HEK293 (cell line): Measurements from ENCODE around the gene BRD1.

Source experiments
- CTCF ChIA-PET: fragments of 350-600 bp; formaldehyde crosslinking; extraction: SDS; loops from one replicate; lab custom pipeline; 2021; ENCODE audit warnings: antibody characterized with exemption; lab: Yijun Ruan, JAX
- POLR2A ChIA-PET: fragments of 300-600 bp; formaldehyde crosslinking; extraction: SDS; loops from one replicate; lab custom pipeline; 2020; ENCODE audit warnings: antibody characterized with exemption, inconsistent platforms; lab: Yijun Ruan, JAX
- H3K27ac ChIP-seq: fragments of 200-500 bp; sonication (Bioruptor generic); 2 replicates; pipeline ENCODE4 v1.5.1; 2014; ENCODE audit warnings: low read depth, low read length, control low read depth, inconsistent platforms; ENCODE audit errors: extremely low read depth
- H3K36me3 ChIP-seq, 2 experiments: fragments of 200-500 bp in 1 of 2; sonication (Bioruptor generic) in 1 of 2; 1 replicate in 1 of 2; 2 replicates in 1 of 2; pipeline ENCODE4 v1.5.1; 2014 to 2017; ENCODE audit warnings: inconsistent platforms in 2 of 2, low read length in 2 of 2; ENCODE audit not compliant: control insufficient read depth in 2 of 2, insufficient read depth in 1 of 2
- H3K4me1 ChIP-seq: fragments of 200-500 bp; sonication (Bioruptor generic); 2 replicates; pipeline ENCODE4 v1.5.1; 2014; ENCODE audit warnings: mild to moderate bottlenecking, low read length, inconsistent platforms; ENCODE audit not compliant: control insufficient read depth, insufficient read depth
- H3K4me3 ChIP-seq: 2 replicates; pipeline ENCODE4 v1.5.1; 2011; ENCODE audit warnings: low read depth, mild to moderate bottlenecking, control low read depth, low read length, moderate library complexity
- H3K9me3 ChIP-seq: fragments of 200-500 bp; sonication (Bioruptor generic); 2 replicates; pipeline ENCODE4 v1.5.1; 2014; ENCODE audit warnings: low read depth, low read length, inconsistent platforms; ENCODE audit not compliant: control insufficient read depth, insufficient read depth
- GLIS1 ChIP-seq: fragments of 450-650 bp; formaldehyde crosslinking; IDR thresholded peaks from 2 replicates; pipeline ENCODE4 v1.5.1; 2016; ENCODE audit warnings: missing biosample characterization, missing genetic modification characterization
- KLF17 ChIP-seq: fragments of 450-650 bp; formaldehyde crosslinking; IDR thresholded peaks from 2 replicates; pipeline ENCODE4 v1.5.1; 2016; ENCODE audit warnings: missing biosample characterization, missing genetic modification characterization
- KLF8 ChIP-seq: fragments of 450-650 bp; formaldehyde crosslinking; IDR thresholded peaks from 2 replicates; pipeline ENCODE4 v1.5.1; 2016; ENCODE audit warnings: missing biosample characterization, missing genetic modification characterization
- KLF9 ChIP-seq: fragments of 450-650 bp; formaldehyde crosslinking; IDR thresholded peaks from 2 replicates; pipeline ENCODE4 v1.5.1; 2016; ENCODE audit warnings: missing biosample characterization, missing genetic modification characterization, low read depth
- PRDM10 ChIP-seq: fragments of 450-650 bp; formaldehyde crosslinking; IDR thresholded peaks from 2 replicates; pipeline ENCODE4 v1.5.1; 2016; ENCODE audit warnings: missing biosample characterization, missing genetic modification characterization
- SETDB1 ChIP-seq: IDR thresholded peaks from one replicate; pipeline ENCODE4 v1.6.1; 2017; ENCODE audit warnings: mild to moderate bottlenecking, low read length, moderate library complexity, mixed read lengths; ENCODE audit not compliant: insufficient read length
- TCF7L2 ChIP-seq: IDR thresholded peaks from 2 replicates; pipeline ENCODE4 v1.6.1; 2011; ENCODE audit warnings: low read depth, mild to moderate bottlenecking, inconsistent platforms, low read length, moderate library complexity, borderline replicate concordance
- ZBTB20 ChIP-seq: fragments of 450-650 bp; formaldehyde crosslinking; IDR thresholded peaks from 2 replicates; pipeline ENCODE4 v1.5.1; 2016; ENCODE audit warnings: missing biosample characterization, missing genetic modification characterization
- ZNF155 ChIP-seq: fragments of 450-650 bp; formaldehyde crosslinking; IDR thresholded peaks from 2 replicates; pipeline ENCODE4 v1.5.1; 2016; ENCODE audit warnings: missing biosample characterization, missing genetic modification characterization
- ZNF292 ChIP-seq: fragments of 450-650 bp; formaldehyde crosslinking; IDR thresholded peaks from 2 replicates; pipeline ENCODE4 v1.5.1; 2016; ENCODE audit warnings: low read depth, missing biosample characterization, missing genetic modification characterization, borderline replicate concordance
- ZNF362 ChIP-seq: fragments of 450-650 bp; formaldehyde crosslinking; IDR thresholded peaks from 2 replicates; pipeline ENCODE4 v1.5.1; 2016; ENCODE audit warnings: missing biosample characterization, missing genetic modification characterization
- ZNF394 ChIP-seq: fragments of 450-650 bp; formaldehyde crosslinking; IDR thresholded peaks from 2 replicates; pipeline ENCODE4 v1.5.1; 2016; ENCODE audit warnings: missing biosample characterization, missing genetic modification characterization, mild to moderate bottlenecking, moderate library complexity, borderline replicate concordance
- ZNF518A ChIP-seq: fragments of 450-650 bp; formaldehyde crosslinking; conservative IDR thresholded peaks from 2 replicates; pipeline ENCODE4 v1.5.1; 2016; ENCODE audit warnings: low read depth, missing biosample characterization, missing genetic modification characterization
- ZNF530 ChIP-seq: fragments of 450-650 bp; formaldehyde crosslinking; IDR thresholded peaks from 2 replicates; pipeline ENCODE4 v1.5.1; 2016; ENCODE audit warnings: low read depth, missing biosample characterization, missing genetic modification characterization
- ZNF626 ChIP-seq: fragments of 450-650 bp; sonication (Bioruptor Pico); formaldehyde crosslinking; IDR thresholded peaks from 2 replicates; pipeline ENCODE4 v1.5.1; 2018; ENCODE audit warnings: missing biosample characterization, missing genetic modification characterization, inconsistent platforms
- ZSCAN16 ChIP-seq: fragments of 450-650 bp; formaldehyde crosslinking; IDR thresholded peaks from 2 replicates; pipeline ENCODE4 v1.5.1; 2016; ENCODE audit warnings: missing biosample characterization, missing genetic modification characterization
- TF ChIP-seq, protein P1 (sequence below): fragments of 450-650 bp; formaldehyde crosslinking; IDR thresholded peaks from 2 replicates; pipeline ENCODE4; 2016; ENCODE audit warnings: missing biosample characterization, missing genetic modification characterization
- TF ChIP-seq, protein P2 (sequence below): fragments of 450-650 bp; formaldehyde crosslinking; IDR thresholded peaks from 2 replicates; pipeline ENCODE4 v1.5.1; 2016; ENCODE audit warnings: missing biosample characterization, missing genetic modification characterization
- TF ChIP-seq, protein P3 (sequence below): fragments of 450-650 bp; formaldehyde crosslinking; IDR thresholded peaks from 2 replicates; pipeline ENCODE4 v1.5.1; 2017; ENCODE audit warnings: missing biosample characterization, mild to moderate bottlenecking, missing genetic modification characterization, moderate library complexity

The BRD1 gene

DNA sequence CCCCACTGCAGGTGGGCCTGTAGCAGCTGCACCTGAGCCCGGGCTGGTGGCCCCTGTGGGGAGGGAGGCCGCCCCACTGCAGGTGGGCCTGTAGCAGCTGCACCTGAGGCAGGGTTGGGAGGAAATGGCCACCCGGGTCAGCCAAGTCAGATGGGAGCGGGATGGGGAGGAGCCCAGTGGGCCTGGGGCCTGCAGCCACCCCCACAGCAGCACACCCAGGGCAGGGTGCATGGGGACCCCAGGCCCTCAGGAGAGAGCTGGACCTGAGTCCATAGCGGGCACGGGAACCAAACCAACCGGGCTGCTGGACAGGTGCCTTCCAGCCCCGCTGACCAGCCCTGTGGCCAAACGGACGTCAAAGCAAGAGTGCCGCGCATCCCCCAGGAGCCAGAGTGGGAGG is 61.7 kb downstream of the BRD1 start (continued):
- TF ChIP-seq, protein P1, sequence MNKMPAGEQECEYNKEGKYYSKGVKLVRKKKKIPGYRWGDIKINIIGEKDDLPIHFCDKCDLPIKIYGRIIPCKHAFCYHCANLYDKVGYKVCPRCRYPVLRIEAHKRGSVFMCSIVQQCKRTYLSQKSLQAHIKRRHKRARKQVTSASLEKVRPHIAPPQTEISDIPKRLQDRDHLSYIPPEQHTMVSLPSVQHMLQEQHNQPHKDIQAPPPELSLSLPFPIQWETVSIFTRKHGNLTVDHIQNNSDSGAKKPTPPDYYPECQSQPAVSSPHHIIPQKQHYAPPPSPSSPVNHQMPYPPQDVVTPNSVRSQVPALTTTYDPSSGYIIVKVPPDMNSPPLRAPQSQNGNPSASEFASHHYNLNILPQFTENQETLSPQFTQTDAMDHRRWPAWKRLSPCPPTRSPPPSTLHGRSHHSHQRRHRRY = no peak

GRCh38 chr22:49765091-49765771 is 62.4 kb downstream of the BRD1 start:
- no peaks in the 10 kb centered on the region for H3K9me3 ChIP-seq
- ChIA-PET CTCF (interaction anchor here (0.6 to 0.8 kb wide), 3 partner anchors 265 to 457 kb away, joined by 3 read pairs; no protein-coding TSS in a partner anchor), POLR2A (interaction anchor here (0.5 to 0.7 kb wide), 2 partner anchors 631 to 782 kb away, joined by 5 to 8 read pairs; no protein-coding TSS in a partner anchor)
- no peaks in the 10 kb centered on the region for H3K36me3 ChIP-seq
- H3K4me1 ChIP-seq = no peaks in the 10 kb centered on the region
- TF ChIP-seq ZSCAN16 (tag by site-specific recombination) (no peak), ZNF518A (tag by site-specific recombination) (no peak), PRDM10 (tag by site-specific recombination) (no peak), ZNF626 (tag by site-specific recombination) (no peak), ZNF530 (tag by site-specific recombination) (no peak), ZNF394 (tag by site-specific recombination) (no peak), GLIS1 (tag by site-specific recombination) (no peak), ZNF155 (tag by site-specific recombination) (no peak), TCF7L2 (no peak), ZBTB20 (no peak), ZNF292 (no peak), SETDB1 (no peak), KLF8 (no peak), ZNF362 (tag by site-specific recombination) (no peak), KLF9 (tag by site-specific recombination) (no peak), KLF17 (no peak)
- TF ChIP-seq, protein P2, sequence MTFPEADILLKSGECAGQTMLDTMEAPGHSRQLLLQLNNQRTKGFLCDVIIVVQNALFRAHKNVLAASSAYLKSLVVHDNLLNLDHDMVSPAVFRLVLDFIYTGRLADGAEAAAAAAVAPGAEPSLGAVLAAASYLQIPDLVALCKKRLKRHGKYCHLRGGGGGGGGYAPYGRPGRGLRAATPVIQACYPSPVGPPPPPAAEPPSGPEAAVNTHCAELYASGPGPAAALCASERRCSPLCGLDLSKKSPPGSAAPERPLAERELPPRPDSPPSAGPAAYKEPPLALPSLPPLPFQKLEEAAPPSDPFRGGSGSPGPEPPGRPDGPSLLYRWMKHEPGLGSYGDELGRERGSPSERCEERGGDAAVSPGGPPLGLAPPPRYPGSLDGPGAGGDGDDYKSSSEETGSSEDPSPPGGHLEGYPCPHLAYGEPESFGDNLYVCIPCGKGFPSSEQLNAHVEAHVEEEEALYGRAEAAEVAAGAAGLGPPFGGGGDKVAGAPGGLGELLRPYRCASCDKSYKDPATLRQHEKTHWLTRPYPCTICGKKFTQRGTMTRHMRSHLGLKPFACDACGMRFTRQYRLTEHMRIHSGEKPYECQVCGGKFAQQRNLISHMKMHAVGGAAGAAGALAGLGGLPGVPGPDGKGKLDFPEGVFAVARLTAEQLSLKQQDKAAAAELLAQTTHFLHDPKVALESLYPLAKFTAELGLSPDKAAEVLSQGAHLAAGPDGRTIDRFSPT (tag by site-specific recombination) = no peak
- TF ChIP-seq, protein P3, sequence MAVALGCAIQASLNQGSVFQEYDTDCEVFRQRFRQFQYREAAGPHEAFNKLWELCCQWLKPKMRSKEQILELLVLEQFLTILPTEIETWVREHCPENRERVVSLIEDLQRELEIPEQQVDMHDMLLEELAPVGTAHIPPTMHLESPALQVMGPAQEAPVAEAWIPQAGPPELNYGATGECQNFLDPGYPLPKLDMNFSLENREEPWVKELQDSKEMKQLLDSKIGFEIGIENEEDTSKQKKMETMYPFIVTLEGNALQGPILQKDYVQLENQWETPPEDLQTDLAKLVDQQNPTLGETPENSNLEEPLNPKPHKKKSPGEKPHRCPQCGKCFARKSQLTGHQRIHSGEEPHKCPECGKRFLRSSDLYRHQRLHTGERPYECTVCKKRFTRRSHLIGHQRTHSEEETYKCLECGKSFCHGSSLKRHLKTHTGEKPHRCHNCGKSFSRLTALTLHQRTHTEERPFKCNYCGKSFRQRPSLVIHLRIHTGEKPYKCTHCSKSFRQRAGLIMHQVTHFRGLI = no peak
- no peak overlapping the region for H3K27ac ChIP-seq
- H3K4me3 ChIP-seq = no peak overlapping the region
